K562 (cell line): ENCODE data around the gene SYT15. TPM values are rescaled to one million over a fixed set of nuclear protein-coding genes. Genes with fewer than 3 reads are reported as not detected.

ENCODE experiments used
- ATAC-seq: fragments of 200-7000 bp; cut with Tn5 transposase; 3 replicates; pipeline ENCODE4 v1.9.1; 2020; ENCODE audit warnings: moderate library complexity
- BruUV-seq: library from RNA; stranded (reverse); fragments of 400-500 nt; replicated peaks from 2 replicates; lab custom pipeline; 2021; lab: Mats Ljungman, UMichigan
- CTCF ChIA-PET: fragments of 300-600 bp; formaldehyde crosslinking; extraction: SDS; loops from one replicate; lab custom pipeline; 2021; ENCODE audit warnings: low intra/inter-chr PET ratio; lab: Yijun Ruan, JAX
- POLR2A ChIA-PET: fragments of 300-600, 350-650 bp; sonication (Branson Sonifier 250); formaldehyde crosslinking; extraction: SDS; loops from one replicate; lab custom pipeline; 2021; ENCODE audit warnings: antibody characterized with exemption, inconsistent platforms; lab: Yijun Ruan, JAX
- DNase-seq, 4 experiments: peaks; one replicate each; pipeline versions ENCODE4 v3.0.0 to v3.0.0-alpha.2; 2011 to 2018; ENCODE audit warnings: low spot score in 3 of 4, mixed read lengths in 3 of 4; ENCODE audit errors: extremely low read depth in 1 of 4
- FAIRE-seq: peaks from 2 replicates; lab custom pipeline; 2011; peaks lifted over from hg19 to GRCh38; lab: Jason Lieb, UNC
- H2AFZ ChIP-seq: 2 replicates; pipeline ENCODE4 v1.6.0; 2011; ENCODE audit warnings: low read depth, low read length, control low read depth, inconsistent platforms
- H3K27ac ChIP-seq: fragments of 200-600 bp; 3 replicates; pipeline ENCODE4 v1.8.0; 2011; ENCODE audit warnings: low read depth, mild to moderate bottlenecking, control low read depth, inconsistent platforms, low read length, moderate library complexity, mixed read lengths; ENCODE audit errors: extremely low read depth
- H3K27me3 ChIP-seq, 2 experiments: fragments of 300-600 bp in 1 of 2; 2 replicates in 1 of 2; 3 replicates in 1 of 2; pipeline versions ENCODE4 v1.6.0 to v1.8.0; 2011; ENCODE audit warnings: inconsistent platforms in 2 of 2, low read length in 2 of 2, mild to moderate bottlenecking in 1 of 2, mixed read lengths in 1 of 2, moderate library complexity in 1 of 2; ENCODE audit not compliant: control insufficient read depth in 2 of 2, insufficient read depth in 2 of 2
- H3K36me3 ChIP-seq: fragments of 300-600 bp; 3 replicates; pipeline ENCODE4 v1.8.0; 2011; ENCODE audit warnings: mild to moderate bottlenecking, low read length, inconsistent platforms; ENCODE audit not compliant: control insufficient read depth, insufficient read depth
- H3K4me1 ChIP-seq, 2 experiments: fragments of 200-600 bp in 1 of 2; replicated peaks in 1 of 2; 2 replicates in 1 of 2; 3 replicates in 1 of 2; pipeline versions ENCODE4 v1.5.1 to v1.8.0; 2011; ENCODE audit warnings: inconsistent platforms in 2 of 2, low read length in 2 of 2, mild to moderate bottlenecking in 1 of 2, mixed read lengths in 1 of 2, moderate library complexity in 1 of 2; ENCODE audit not compliant: control insufficient read depth in 2 of 2, insufficient read depth in 2 of 2
- H3K4me2 ChIP-seq: 2 replicates; pipeline ENCODE4 v1.6.1; 2011; ENCODE audit warnings: low read length, control low read depth, inconsistent platforms, mixed read lengths; ENCODE audit not compliant: insufficient read depth
- H3K4me3 ChIP-seq: fragments of 200-600 bp; sonication (generic), shearing (Covaris generic); 2 replicates; pipeline ENCODE4 v1.5.1; 2016; ENCODE audit warnings: control low read depth, inconsistent platforms
- H3K79me2 ChIP-seq: fragments of 200-600 bp; 3 replicates; pipeline ENCODE4 v1.8.0; 2011; ENCODE audit warnings: low read length, inconsistent platforms; ENCODE audit not compliant: control insufficient read depth, insufficient read depth
- H3K9ac ChIP-seq, 2 experiments: 2 replicates each; pipeline versions ENCODE4 v1.6.0 to v1.6.1; 2011; ENCODE audit warnings: low read depth in 2 of 2, low read length in 2 of 2, control low read depth in 1 of 2, inconsistent platforms in 1 of 2, mild to moderate bottlenecking in 1 of 2, mixed read lengths in 1 of 2; ENCODE audit not compliant: insufficient read depth in 1 of 2
- H3K9me1 ChIP-seq: one replicate; pipeline ENCODE4 v1.6.0; 2011; ENCODE audit warnings: inconsistent platforms, mild to moderate bottlenecking, low read length, moderate library complexity; ENCODE audit not compliant: control insufficient read depth, insufficient read depth
- H3K9me3 ChIP-seq: replicated peaks from 2 replicates; pipeline ENCODE4 v1.5.1; 2011; ENCODE audit warnings: low read depth, low read length, inconsistent platforms; ENCODE audit not compliant: control insufficient read depth, insufficient read depth
- H4K20me1 ChIP-seq: replicated peaks from 2 replicates; pipeline ENCODE4 v1.6.1; 2011; ENCODE audit warnings: low read length, inconsistent platforms, mixed read lengths; ENCODE audit not compliant: control insufficient read depth, insufficient read depth
- BHLHE40 ChIP-seq: IDR thresholded peaks from 2 replicates; pipeline ENCODE4 v1.6.1; 2011; ENCODE audit warnings: low read length, improper control_type of control experiment
- BRD9 ChIP-seq: fragments of 450-650 bp; IDR thresholded peaks from 2 replicates; pipeline ENCODE4 v1.6.1; 2018; ENCODE audit warnings: low read depth; ENCODE audit not compliant: partially characterized antibody
- CGGBP1 ChIP-seq: fragments of 250-450 bp; sonication (Bioruptor Pico); IDR thresholded peaks from 2 replicates; pipeline ENCODE4 v1.9.0; 2021; ENCODE audit warnings: mild to moderate bottlenecking
- CHD2 ChIP-seq: IDR thresholded peaks from 2 replicates; pipeline ENCODE4 v1.6.1; 2011; ENCODE audit warnings: low read depth, low read length
- DEAF1 ChIP-seq: fragments of 450-650 bp; formaldehyde crosslinking; IDR thresholded peaks from 2 replicates; pipeline ENCODE4 v1.4.0; 2020; ENCODE audit warnings: mild to moderate bottlenecking, moderate library complexity
- ELF1 ChIP-seq: fragments of 200-800 bp; sonication (Bioruptor generic); IDR thresholded peaks from 2 replicates; pipeline ENCODE4 v1.6.1; 2016; ENCODE audit warnings: missing genetic modification characterization, missing compliant biosample characterization
- ETV1 ChIP-seq: fragments of 450-650 bp; conservative IDR thresholded peaks from 2 replicates; pipeline ENCODE4 v1.6.1; 2016; ENCODE audit warnings: missing genetic modification characterization, control low read depth, low read depth, missing compliant biosample characterization
- EZH2 ChIP-seq: IDR thresholded peaks from 2 replicates; pipeline ENCODE4 v1.6.1; 2012; ENCODE audit warnings: low read depth, mild to moderate bottlenecking, inconsistent platforms, low read length, borderline replicate concordance
- FOXK1 ChIP-seq: sonication (generic); formaldehyde crosslinking; IDR thresholded peaks from 2 replicates; pipeline ENCODE4 v1.8.0; 2022; ENCODE audit warnings: missing genetic modification reagents, mild to moderate bottlenecking, borderline replicate concordance
- HOXB6 ChIP-seq: fragments of 250-450 bp; sonication (Bioruptor Pico); IDR thresholded peaks from 2 replicates; pipeline ENCODE4 v1.5.1; 2022; ENCODE audit warnings: mild to moderate bottlenecking, borderline replicate concordance
- KLF1 ChIP-seq: fragments of 450-650 bp; IDR thresholded peaks from 2 replicates; pipeline ENCODE4 v1.6.1; 2016; ENCODE audit warnings: missing genetic modification characterization, missing compliant biosample characterization
- PYGO2 ChIP-seq: fragments of 450-650 bp; IDR thresholded peaks from 2 replicates; pipeline ENCODE4 v1.6.1; 2016; ENCODE audit warnings: mild to moderate bottlenecking, missing genetic modification characterization, moderate library complexity, missing compliant biosample characterization
- RBM17 ChIP-seq: fragments of 200-400 bp; formaldehyde crosslinking; IDR thresholded peaks from 2 replicates; pipeline ENCODE4 v1.6.1; 2017; ENCODE audit warnings: low read depth, mild to moderate bottlenecking, low read length, borderline replicate concordance
- ZNF583 ChIP-seq: fragments of 250-450 bp; sonication (Bioruptor Pico); IDR thresholded peaks from 2 replicates; pipeline ENCODE4 v1.4.0; 2020
- ZNF589 ChIP-seq: fragments of 200-800 bp; sonication (Bioruptor generic); IDR thresholded peaks from 2 replicates; pipeline ENCODE4 v1.6.1; 2016; ENCODE audit warnings: low read depth, missing genetic modification characterization, missing compliant biosample characterization
- WGBS: fragments of 100-300 bp; shearing (Covaris generic); methylation state at CpG from one replicate; pipeline ENCODE4 v1.1.6; 2016; ENCODE audit warnings: low coverage, mixed read lengths; ENCODE audit not compliant: insufficient coverage; ENCODE audit errors: missing lambda C conversion rate; 5-methylcytosine and 5-hydroxymethylcytosine counted together
- in situ Hi-C: fragments of 300-500 bp; cut with MboI; formaldehyde crosslinking; loops from 4 replicates; pipeline ENCODE4 v1.15.0; 2018; ENCODE audit warnings: inconsistent platforms, mixed read lengths
- intact Hi-C: fragments of 100-400 bp; cut with micrococcal nuclease; formaldehyde crosslinking; loops from 2 replicates; pipeline ENCODE4 v1.14.2; 2022
- polyA plus RNA-seq, 8 experiments: library from polyadenylated mRNA; depleted of rRNA in 4 of 8; stranded (reverse) in 5 of 8; unstranded in 3 of 8; fragments of >200 nt; fragmentation: Nextera tagmentation in 2 of 8; fragmentation: Illumina TruSeq in 1 of 8; extraction: Ambion mirVana in 2 of 8; extraction: Trizol in 1 of 8; gene quantifications; 2 replicates each; pipeline versions ENCODE4 v1.2.1 to v1.2.3, GENCODE V29; 2011 to 2014; ENCODE audit warnings: inconsistent platforms in 1 of 8, missing spikeins in 1 of 8
- total RNA-seq, 7 experiments: library from RNA; depleted of rRNA in 6 of 7; stranded (reverse); fragments of >200 nt in 6 of 7; fragmentation: Illumina TruSeq in 2 of 7; extraction: Trizol in 2 of 7; gene quantifications; 2 replicates each; pipeline versions ENCODE4 v1.2.1 to v1.2.3, GENCODE V29; 2011 to 2021; ENCODE audit warnings: low replicate concordance in 1 of 7

The SYT15 gene
- total and polyA plus RNA-seq, 9 of the 15 experiments (the other 6 are each of a cell fraction or from before 2014, with no cell fraction given) = 0.05 to 0.82 (median 0.21) TPM; not detected in 1

GRCh38 chr10:46540412-46541016 is 38.4 kb upstream of the SYT15 start:
- H2AFZ ChIP-seq = no peak overlapping the region
- intact Hi-C loops = no loop called here
- no peak for FAIRE-seq

GRCh38 chr10:46541017-46541661 is 37.8 kb upstream of the SYT15 start:
- intact Hi-C loops (no loop called here), in situ Hi-C loops (no loop called here)
- Histone ChIP-seq H3K79me2 (no peaks in the 10 kb centered on the region), H3K9me1 (no peaks in the 10 kb centered on the region), H3K4me1 (peaks cover 0 to 6% of the 10 kb centered on the region in 2 experiments; a peak in 2 of 5 replicates), H3K27ac (no peak overlapping the region), H2AFZ (no peak overlapping the region), H3K4me2 (no peak overlapping the region; the same call in 1 of the 2 replicates), H3K36me3 (no peaks in the 10 kb centered on the region), H3K9ac (no peak overlapping the region), H3K4me3 (no peak overlapping the region), H4K20me1 (peaks cover 30% of the 10 kb centered on the region), H3K9me3 (no peaks in the 10 kb centered on the region), H3K27me3 (peaks cover 36 to 59% of the 10 kb centered on the region in 2 experiments)
- FAIRE-seq = no peak
- peak; percentile 56 to 95 (median 82) for DNase-seq
- peak; percentile 75 for ATAC-seq
- CTCF ChIA-PET = no interaction called here
- POLR2A ChIA-PET = interaction anchor here (1.1 kb wide), 1 partner anchor 10 kb away, joined by 5 read pairs; no protein-coding TSS in a partner anchor
- no TSS peak for BruUV-seq
- WGBS = 5% methylated on average over 41 of the region's 42 CpGs
- TF ChIP-seq FOXK1 (no peak), HOXB6 (CRISPR knock-in tag) (no peak), DEAF1 (CRISPR knock-in tag) (no peak), BHLHE40 (peak; percentile 43; the same call in 1 of the 2 replicates), ETV1 (no peak), PYGO2 (tag) (no peak), RBM17 (no peak), CHD2 (no peak), BRD9 (no peak), CGGBP1 (no peak), ELF1 (tag) (no peak)

More at GRCh38 chr10:46540412-46541016, 38.4 kb upstream of the SYT15 start:
- Histone ChIP-seq H3K79me2 (no peaks in the 10 kb centered on the region), H3K27me3 (peaks cover 37 to 59% of the 10 kb centered on the region in 2 experiments), H3K9ac (no peak overlapping the region), H3K4me2 (no peak overlapping the region), H3K27ac (no peak overlapping the region)
- BruUV-seq = no TSS peak
- ATAC-seq = no peak
- WGBS = 19% methylated on average over 8 of the region's 8 CpGs
- TF ChIP-seq ZNF589 (CRISPR knock-in tag) (no peak), KLF1 (tag) (0 out of 2 replicates have a peak, but pooled peaks have one; percentile 36), ZNF583 (0 out of 2 replicates have a peak, but pooled peaks have one; percentile 34), EZH2 (0 out of 2 replicates have a peak, but pooled peaks have one; percentile 17)
- TF ChIP-seq, all 486 proteins: peak for 3
- DNase-seq = no peak
- Histone ChIP-seq H4K20me1 (peaks cover 26% of the 10 kb centered on the region), H3K9me1 (no peaks in the 10 kb centered on the region), H3K4me3 (no peak overlapping the region), H3K9me3 (no peaks in the 10 kb centered on the region), H3K4me1 (peaks cover 0 to 6% of the 10 kb centered on the region in 2 experiments; a peak in 2 of 5 replicates), H3K36me3 (no peaks in the 10 kb centered on the region)
- ChIA-PET CTCF (no interaction called here), POLR2A (interaction anchor here (1.1 kb wide), 1 partner anchor 11 kb away, joined by 5 read pairs; no protein-coding TSS in a partner anchor)
- in situ Hi-C loops = no loop called here
